Activated CD4-positive, CD25-positive, alpha-beta regulatory T cell (primary cell): ENCODE data around the gene EPHA6.

Source experiments
- DNase-seq, 4 experiments: peaks; one replicate each; lab custom pipeline; 2025; lab: John Stamatoyannopoulos, UW

EPHA6 gene

GRCh38 chr3:97278506-97278905 is 464.1 kb downstream of the EPHA6 start:
- DNase-seq = no peak

DNA sequence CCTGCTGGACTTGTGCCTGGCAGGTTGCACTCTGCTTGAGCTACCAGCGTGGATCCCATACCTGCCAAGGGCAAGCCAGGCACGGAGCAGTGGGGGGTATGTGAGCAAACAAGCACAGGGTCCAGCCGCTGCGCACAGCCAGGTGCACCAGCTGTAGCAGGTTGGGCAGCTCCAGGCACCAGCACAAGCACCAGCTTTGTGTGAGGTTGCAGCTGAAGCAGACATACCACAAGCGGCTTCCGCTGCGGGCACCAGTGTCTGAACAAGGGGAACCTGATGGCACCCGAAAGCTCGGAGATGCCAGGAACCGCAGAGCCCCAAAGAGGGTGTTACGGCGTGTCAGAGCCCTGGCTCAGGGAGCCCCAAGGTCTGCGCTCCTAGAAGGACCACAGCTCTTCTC is 477.5 kb downstream of the EPHA6 start:
- DNase-seq = no peak

GRCh38 chr3:97293596-97294131 is 479.3 kb downstream of the EPHA6 start:
- no peak for DNase-seq

GRCh38 chr3:97297032-97297431 is 482.6 kb downstream of the EPHA6 start:
- no peak for DNase-seq

DNA sequence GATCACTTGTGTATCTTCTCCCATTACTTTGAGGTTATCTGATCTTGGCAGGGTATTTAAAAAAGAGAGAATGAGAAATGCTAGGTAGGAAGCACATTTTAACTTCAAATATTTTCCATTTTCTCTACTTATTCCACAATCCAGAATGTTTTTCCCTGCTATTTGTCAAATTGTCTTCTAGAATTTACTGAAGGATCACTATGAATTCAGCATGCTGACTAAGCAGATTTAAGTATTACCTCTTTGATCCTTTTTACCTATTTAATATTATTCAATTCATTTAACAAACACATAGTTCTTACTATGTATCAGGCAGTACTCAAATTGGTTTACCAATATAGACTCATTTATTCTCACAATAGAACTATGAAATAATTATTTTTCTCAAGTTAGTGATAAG is 486.7 kb downstream of the EPHA6 start:
- DNase-seq = no peak

- no peak for DNase-seq
These were observed 491.8 kb downstream of the EPHA6 start for GRCh38 chr3:97306226-97306625.

DNA sequence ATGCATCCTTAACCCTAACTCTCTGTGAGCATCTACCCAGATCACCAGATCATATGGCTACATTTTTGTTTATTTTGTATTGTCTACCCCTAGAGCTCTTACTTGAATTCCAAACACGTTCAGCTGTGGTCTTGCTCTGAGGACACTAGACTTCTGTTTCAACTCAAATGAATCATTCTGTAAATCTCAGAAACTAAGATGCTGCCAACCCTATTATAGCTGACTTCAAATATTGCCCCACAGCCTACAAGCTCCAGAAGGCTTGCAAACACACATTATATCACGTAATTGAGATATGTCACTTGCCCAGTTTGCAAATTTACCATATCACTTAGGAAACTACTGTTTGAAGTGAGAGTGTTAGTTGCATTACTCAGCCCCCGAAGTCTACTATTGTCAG is 524.0 kb downstream of the EPHA6 start:
- DNase-seq = no peak

DNA sequence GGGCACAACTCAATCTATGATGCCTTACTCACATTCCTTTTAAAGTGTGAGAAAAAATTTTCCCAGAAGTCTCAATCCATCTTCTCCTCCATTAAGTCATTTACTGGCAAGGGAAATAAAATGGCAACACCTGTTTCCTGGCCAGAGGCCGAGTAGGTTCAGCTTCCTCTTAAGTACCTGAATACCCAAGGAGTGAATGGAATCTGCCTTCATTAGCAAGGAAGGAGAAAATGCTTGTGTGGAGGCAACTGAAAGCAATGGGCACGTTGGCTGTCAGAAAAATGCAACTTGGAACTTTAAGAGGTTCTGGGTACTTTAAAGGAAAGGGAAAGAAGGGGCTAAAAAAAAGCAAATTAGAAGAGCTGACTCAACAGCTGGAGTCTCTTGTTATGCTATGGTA is 526.5 kb downstream of the EPHA6 start:
- no peak for DNase-seq

GRCh38 chr3:97347780-97348179 is 533.4 kb downstream of the EPHA6 start:
- DNase-seq = no peak

- no peak for DNase-seq
These were observed 536.6 kb downstream of the EPHA6 start for GRCh38 chr3:97350971-97351370.

- no peak for DNase-seq
These were observed 538.8 kb downstream of the EPHA6 start for GRCh38 chr3:97353176-97353575.

GRCh38 chr3:97359977-97360376 is 545.6 kb downstream of the EPHA6 start:
- DNase-seq = no peak

GRCh38 chr3:97360804-97361203 is 546.4 kb downstream of the EPHA6 start:
- DNase-seq = no peak

- DNase-seq = no peak
These were observed 570.2 kb downstream of the EPHA6 start for GRCh38 chr3:97384583-97384982.

DNA sequence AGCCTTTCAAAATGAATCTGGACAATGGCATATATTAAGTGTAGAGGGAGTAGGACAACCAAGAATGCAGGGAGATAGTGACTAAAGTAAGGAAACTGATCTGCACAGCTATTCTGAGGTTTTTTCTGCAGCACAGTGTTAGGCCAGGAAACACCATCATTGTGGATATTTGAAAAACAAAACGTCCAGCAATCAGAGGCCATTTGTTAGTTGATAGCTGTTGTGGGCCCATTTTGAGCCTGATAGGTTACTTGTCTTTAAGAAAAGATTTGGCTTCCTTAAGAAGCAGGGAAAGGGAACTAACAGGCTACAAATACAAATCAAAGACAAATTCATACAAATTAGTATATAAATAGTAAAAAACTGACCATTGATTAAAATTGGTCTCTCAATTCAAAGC is 574.4 kb downstream of the EPHA6 start:
- no peak for DNase-seq

- no peak for DNase-seq
These were observed 575.5 kb downstream of the EPHA6 start for GRCh38 chr3:97389936-97390335.

DNA sequence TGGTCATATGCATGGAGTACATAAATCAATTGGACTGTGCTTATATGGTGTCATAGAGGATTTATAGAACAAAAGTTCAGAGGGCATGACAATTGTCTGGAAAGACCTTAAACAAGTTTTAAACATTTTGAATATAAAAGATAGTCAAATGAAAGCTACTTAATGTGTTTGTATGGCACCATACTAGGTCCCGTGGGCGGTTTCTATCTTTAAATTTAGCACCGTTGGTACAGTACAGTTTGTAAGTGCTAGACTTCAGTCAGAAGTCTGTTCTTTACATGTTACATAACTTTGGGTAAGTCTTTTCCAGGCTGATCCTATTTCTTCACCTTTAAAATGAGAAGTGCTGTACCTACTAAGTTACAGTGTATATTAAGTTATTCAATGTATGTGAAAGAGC is 576.8 kb downstream of the EPHA6 start:
- DNase-seq = no peak

- DNase-seq = no peak
These were observed 595.2 kb downstream of the EPHA6 start for GRCh38 chr3:97409612-97410011.

GRCh38 chr3:97421565-97421964 is 607.2 kb downstream of the EPHA6 start:
- no peak for DNase-seq

- DNase-seq = no peak
These were observed 610.6 kb downstream of the EPHA6 start for GRCh38 chr3:97425002-97425401.

GRCh38 chr3:97430601-97431000 is 616.2 kb downstream of the EPHA6 start:
- no peak for DNase-seq

DNA sequence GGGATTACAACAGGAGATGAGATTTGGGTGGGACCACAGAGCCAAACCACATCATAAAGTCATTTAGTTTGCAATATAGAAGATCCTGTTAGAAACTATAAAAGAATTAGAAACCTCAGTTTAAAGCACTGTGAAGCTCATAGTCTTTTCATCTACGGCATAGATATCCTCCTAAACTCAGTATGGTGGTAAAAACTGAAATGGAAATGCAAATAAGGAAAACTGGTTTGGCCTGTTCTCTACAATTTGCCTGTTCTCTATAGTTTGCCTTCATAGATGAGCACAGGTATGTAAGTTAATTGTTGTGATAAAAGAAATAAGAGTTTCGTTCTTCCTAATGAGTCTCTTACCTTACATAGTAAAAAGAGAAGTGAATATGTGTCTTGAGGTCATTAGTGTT is 618.5 kb downstream of the EPHA6 start:
- no peak for DNase-seq

DNA sequence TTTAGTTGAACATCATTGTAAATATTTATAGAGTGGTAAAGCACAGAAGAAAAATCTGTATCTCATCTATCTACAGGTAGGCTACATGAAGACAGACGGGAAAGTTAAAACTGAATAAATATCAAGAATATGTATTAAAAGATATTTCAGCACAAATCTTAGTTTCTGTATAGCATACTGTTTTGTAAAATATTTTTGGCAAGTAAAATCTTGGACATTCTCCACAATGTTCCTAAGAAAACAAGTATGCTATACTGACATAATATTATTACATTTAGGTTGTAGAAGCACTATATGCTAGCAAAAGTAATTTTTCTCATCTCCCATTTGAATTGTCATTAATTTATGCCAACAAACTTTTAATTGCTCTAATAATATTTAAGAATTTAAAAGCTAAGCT is 623.7 kb downstream of the EPHA6 start:
- no peak for DNase-seq

- DNase-seq = no peak
These were observed 625.0 kb downstream of the EPHA6 start for GRCh38 chr3:97439373-97439772.

- no peak for DNase-seq
These were observed 649.6 kb downstream of the EPHA6 start for GRCh38 chr3:97464035-97464434.
